GM18909 (cell line): ENCODE data around the gene NSL1.
"Not testable (repeated sequence)": the region's sequence is repeated elsewhere in the genome, so short reads cannot be mapped to it uniquely, and the experiment has no call there.

ENCODE experiments used
- ATAC-seq: cut with Tn5 transposase; IDR thresholded peaks from one replicate; pipeline ENCODE4 v1.9.1; 2021; ENCODE audit warnings: mild to moderate bottlenecking; ENCODE audit not compliant: unreplicated experiment, poor library complexity

NSL1 gene

DNA sequence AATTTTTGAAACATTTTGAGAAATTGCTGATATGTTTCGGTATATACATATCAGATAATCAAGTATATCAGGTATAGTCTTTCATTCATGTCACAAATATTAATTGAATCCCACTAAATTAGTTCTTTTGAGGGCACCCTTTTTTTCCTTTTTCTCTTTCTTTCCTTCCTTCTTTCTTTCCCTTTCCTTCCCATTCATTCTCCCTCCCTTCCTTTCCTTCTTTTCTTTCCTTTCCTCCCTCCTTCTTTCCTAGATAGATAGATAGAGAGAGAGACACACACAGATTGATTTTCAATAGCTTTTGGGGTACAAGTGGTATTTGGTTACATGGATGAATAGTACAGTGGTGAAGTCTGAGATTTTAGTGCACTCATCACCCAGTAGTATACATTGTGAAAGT lies 5.7 kb downstream of the NSL1 start:
- ATAC-seq = no peak

DNA sequence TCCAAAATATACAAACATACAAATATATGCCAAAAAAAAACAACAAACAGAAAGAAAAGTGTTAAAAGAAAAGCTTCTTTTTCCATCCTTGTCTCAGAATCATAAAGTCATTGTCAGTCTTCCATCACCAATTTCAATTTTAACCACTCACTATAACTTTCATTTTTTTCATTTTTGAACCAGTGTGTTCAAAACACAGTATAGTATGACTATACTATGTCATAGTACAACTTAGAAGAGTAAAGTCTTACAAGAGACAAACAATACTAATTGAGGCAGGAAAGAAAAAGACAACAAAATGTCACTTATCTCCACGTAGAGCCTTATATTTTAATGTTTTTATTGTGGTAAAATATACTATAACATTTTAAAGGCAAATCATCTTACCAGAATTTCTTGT lies 7.6 kb downstream of the NSL1 start:
- no peak for ATAC-seq

DNA sequence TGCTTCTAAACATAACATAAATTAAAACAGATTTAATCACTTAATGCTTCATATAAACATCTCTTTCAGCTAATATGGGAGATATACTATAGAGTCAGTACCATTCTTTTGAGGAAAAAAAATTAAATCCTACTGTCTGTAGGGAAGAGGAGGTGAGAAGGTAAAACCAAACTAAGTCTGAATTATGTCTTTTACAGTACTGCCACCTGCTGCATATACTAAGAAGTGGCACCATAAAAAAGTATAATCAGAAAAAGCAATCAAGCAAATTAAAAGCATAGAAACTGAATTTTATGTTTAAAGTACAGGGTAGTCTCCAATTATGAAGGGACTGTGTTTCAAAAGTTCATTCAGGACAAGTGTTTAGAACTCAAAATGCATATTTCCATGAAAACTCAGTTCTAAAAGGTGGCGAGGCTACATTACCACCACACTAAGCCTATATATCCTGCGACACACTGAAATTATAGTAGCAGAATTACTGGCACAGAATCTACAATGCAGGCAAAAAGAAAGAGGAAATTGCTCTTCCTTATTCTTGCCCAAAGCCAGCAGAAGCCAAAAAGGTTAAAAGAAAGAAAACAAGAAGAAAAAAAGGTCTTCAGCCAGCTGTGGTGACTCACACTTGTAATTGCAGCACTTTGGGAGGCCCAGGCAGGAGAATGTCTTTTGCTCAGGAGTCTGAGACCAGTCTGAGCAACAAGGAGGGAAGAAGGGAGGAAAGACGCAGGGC lies 9.0 kb downstream of the NSL1 start:
- ATAC-seq = no peak

DNA sequence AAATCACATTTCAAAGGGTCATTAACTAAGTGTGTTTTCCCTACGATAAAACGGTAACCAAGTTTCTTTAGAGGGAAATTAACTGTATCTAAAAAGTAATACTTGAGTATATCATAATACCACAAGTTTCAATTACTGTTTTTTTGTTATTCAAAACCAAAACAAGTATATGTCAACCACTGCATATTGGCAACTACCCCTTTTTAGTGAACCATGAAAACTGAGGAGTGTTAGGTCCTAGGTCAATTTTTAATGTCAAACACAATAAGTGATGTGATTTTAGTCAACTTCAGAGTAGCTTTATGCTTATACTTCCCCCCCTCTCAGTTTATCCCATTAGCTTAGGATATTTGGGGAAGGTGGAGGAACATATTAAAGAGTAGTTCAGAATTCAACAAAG lies 10.4 kb downstream of the NSL1 start:
- ATAC-seq = no peak

DNA sequence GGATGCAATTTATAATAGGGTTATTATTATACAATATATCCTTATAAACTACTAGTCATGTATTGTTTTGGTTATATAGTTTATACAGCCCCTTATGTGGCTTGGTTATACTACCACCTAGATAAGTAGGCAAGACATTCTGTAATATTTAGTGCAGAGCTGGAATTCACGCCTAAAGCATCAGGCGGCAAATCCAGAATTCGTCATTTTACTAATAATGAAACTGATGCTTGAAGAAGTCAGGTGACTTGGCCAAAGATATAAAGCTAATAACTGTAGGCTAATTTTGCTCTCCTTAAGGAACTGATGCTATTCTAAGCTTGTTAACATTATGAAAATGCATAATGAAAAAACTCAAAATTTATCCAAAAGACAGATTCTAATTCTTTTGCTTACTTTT lies 10.8 kb downstream of the NSL1 start:
- ATAC-seq = no peak

DNA sequence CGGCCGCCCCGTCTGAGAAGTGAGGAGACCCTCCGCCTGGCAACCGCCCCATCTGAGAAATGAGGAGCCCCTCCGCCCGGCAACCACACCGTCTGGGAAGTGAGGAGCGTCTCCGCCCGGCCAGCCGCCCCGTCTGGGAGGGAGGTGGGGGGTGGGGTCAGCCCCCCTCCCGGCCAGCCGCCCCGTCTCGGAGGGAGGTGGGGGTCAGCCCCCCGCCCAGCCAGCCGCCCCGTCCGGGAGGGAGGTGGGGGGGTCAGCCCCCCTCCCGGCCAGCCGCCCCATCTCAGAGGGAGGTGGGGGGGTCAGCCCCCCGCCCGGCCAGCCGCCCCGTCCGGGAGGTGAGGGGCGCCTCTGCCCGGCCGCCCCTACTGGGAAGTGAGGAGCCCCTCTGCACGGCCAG lies 12.5 kb downstream of the NSL1 start:
- ATAC-seq = not testable (repeated sequence)

DNA sequence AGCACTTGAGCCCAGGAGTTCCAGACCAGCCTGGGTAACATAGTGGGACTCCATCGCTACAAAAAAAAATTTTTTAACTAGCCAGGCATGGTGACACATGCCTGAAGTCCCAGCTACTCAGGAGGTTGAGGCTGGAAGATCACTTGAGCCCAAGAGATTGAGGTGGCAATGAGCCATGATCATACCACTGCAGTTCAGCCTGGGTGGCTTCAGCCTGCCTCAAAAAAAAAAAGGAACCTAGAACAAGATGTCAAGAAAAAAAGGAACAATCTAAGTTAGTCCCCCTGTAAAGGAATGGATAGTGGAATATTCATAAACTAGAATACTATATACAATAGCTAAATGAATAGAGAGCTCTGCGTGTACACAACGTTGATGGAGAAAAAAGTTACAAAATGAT lies 14.4 kb downstream of the NSL1 start:
- no peak for ATAC-seq

DNA sequence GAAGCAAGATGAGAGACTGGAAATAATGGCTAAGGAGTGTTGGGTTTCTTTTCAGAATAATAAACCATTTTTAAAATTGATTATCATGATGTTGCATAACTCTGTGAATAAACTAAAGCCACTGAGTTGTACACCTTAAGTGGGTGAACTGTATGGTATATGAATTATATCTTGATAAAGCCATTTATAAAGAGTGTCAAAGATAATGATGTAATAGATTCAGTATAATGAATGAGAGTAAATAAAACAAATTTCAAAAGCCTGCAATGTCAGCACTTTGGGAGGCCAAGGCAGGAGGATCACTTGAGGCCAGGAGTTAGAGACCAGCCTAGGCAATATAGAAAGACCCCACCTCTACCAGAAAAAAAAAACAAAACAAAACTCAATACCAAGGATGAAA lies 16.3 kb downstream of the NSL1 start:
- no peak for ATAC-seq

DNA sequence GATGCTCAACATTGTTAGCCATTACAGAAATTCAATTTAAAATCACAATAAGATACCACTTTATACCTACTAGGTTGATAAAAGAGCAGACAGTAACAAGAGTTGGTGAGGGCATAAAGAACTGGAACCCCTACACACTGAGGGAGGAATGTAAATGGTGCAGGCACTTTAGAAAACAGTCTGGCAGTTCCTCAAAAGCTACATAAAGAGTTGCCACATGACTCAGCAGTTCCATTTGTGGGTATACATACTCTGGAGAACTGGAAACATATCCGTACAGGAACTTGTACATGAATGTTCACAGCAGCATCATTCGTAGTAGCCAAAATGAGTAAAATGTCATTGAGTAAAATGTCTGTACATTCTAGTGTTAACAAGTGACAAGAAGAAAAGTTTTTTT lies 17.0 kb downstream of the NSL1 start:
- ATAC-seq = no peak

DNA sequence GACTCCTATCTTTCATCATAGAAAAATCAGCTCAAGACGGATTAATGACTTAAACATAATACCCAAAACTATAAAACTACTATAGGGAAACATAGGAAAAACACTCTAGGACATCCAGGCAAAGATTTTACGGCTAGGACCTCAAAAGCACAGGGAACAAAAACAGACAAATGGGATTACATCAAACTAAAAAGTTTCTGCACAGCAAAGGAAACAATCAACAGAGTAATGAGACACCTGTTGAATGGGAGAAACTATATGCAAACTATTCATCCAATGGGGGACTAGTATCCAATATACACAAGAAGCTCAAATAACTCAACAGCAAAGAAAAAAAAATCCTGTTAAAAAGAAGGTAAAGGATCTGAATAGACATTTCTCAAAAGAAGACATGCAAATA lies 18.6 kb downstream of the NSL1 start:
- ATAC-seq = no peak

DNA sequence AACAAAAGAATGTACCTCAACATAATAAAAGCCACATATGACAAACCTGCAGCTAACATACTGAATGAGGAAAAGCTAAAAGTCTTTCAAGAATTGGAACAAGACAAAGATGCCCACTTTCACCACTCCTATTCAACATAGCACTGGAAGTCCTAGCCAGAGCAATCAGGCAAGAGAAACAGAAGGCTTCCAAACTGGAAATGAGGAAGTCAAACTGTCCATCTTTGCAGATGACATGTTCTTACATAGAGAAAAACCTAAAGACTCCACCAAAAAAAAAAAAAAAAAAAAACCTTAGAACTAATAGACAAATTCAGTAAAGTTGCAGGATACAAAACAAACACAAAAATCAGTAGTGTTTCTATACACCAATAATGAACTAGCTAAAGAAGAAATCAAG lies 20.2 kb downstream of the NSL1 start:
- ATAC-seq = no peak

DNA sequence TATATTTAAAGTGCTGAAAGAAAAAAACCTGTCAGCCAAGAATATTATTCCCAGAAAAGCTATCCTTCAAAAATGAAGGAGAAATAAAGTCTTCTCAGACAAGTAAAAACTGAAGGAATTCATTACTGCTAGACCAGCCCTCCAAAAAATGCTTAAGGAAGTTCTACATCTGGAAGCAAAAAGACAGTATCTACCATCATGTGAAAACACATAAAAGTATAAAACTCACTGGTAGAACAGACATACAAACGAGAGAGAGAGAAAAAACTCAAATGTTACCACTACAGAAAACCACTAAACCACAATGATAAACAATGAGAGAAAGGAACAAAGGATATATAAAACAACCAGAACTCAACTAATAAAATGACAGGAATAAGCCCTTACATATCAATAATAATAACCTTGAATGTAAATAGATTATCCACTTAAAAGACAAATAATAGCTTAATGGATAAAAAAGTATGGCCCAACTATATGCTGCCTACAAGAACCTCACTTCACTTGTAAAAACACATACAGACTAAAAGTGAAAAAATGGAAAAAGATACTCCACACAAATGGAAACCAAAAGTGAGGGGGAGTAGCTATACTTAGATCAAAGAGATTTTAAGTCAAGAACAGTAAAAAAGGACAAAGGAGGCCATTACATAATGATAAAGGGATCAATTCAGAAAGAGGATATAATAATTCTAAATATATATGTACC lies 22.0 kb downstream of the NSL1 start:
- ATAC-seq = no peak

DNA sequence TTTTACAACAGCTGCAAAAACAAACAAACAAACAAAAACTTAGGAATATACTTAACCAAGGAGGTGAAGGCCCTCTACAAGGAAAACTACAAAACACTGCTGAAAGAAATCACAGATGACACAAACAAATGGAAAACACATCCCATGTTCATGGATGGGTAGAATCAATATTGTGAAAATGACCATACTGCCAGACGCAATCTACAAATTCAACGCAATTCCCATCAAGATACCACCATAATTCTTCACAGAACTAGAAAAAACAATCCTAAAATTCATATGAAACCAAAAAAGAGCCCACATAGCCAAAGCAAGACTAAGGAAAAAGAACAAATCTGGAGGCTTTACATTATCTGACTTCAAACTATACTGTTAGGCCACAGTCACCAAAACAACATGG lies 24.8 kb downstream of the NSL1 start:
- not testable (repeated sequence) for ATAC-seq

DNA sequence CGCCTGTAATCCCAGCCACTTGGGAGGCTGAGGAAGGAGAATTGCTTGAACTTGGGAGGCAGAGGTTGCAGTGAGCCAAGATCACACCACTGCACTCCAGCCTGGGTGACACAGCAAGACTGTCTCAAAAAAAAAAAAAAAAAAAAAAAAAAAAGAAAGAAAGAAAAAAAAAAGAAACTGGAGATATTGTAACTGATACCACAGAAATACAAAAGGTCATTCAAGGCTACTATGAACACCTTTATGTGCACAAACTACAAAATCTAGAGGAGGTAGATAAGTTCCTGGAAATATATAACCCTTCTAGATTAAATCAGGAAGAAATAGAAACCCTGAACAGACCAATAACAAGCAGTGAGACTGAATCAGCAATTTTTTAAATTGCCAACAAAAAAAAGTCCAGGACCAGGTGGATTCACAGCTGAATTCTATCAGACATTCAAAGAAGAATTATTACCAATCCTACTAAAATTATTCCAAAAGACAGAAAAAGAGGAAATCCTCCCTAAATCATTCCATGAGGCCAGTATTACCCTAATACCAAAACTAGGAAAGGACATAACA lies 26.8 kb downstream of the NSL1 start:
- not testable (repeated sequence) for ATAC-seq

DNA sequence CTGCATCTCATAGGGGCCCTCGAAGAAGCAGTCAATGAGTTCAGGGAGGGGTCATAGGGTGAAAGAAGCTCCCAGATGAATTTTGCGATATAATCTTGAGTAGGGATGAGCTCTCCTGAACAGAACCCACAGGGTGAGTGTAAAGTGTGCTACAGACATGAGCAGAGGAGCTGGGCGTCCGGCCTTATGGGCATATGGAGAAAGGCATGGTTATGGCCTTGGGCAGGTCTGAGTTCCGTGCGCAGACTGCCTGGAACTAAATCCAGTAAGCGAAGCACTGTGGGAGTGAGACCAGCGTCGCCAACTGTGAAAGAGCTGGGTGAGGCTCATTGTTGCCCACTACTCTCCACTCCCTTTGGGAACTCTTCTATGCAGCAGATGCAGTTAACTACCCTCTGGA lies 28.7 kb downstream of the NSL1 start:
- no peak for ATAC-seq

DNA sequence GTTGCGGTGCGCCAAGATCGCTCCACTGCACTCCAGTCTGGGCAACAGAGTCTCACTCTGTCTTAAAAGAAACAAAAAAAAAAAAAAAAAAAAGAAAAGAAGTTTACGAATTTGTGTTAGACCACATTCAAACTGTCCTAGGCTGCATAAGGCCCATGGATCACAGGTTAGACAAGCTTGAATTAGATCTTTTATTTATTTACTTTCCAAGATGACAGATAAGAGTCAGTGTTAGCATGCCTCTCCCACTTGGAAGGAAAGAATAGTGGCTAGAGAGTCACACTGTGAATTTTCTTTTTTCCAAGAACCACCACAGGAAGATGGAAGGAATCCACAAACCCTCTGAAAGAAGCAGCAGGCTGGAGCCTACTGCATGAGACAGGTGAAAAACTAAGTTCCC lies 29.3 kb downstream of the NSL1 start:
- ATAC-seq = no peak

DNA sequence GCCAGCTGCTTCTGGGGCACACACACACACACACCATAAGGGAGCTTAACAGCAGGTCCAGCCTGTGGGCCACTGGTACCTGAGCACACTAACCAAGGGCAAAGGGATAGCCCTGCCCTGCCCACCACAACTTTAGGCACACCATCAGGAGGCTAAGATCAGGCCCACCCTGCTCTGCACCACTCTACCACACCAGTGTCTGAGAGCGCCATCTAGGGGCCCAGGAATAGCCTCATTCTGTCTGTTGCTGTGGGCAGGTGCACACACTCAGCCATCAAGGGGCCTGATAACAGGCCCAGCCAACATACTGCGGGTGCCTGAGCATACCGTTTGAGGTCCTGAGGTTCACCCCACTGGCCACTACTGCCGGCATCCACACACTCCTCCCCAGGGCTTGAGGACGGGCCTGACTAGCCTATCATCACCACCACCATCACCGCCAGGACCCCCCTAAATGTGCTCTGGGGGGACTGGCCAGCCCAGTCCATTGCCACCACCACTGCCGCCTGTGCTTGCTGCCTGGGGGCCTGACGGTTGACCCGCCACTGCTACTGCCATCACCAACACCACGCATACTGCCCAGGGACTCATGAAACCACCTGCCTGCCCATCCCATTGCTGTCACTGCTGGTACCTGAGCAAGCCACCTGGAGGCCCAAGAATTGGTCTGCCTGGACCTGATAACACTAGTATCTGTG lies 31.3 kb downstream of the NSL1 start:
- ATAC-seq = peak; percentile 60

DNA sequence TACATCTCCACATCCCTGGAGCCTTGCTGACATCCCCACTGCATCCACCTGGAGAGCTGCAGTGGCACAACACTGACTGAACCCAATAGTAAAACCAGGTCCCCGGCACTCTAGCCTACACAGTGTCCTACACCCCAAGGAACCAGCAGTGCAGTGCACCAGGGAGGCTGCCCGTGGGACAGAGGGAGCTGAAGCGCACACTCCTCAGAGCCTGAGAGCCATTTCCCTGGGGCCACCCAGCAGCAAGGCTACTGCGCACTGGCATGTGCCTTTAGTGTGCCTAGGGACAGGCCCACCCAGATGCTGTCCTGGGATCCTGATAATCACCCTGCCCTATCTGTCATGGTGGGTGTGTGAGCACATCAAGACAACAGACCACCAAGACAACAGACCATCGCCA lies 31.9 kb downstream of the NSL1 start:
- no peak for ATAC-seq

DNA sequence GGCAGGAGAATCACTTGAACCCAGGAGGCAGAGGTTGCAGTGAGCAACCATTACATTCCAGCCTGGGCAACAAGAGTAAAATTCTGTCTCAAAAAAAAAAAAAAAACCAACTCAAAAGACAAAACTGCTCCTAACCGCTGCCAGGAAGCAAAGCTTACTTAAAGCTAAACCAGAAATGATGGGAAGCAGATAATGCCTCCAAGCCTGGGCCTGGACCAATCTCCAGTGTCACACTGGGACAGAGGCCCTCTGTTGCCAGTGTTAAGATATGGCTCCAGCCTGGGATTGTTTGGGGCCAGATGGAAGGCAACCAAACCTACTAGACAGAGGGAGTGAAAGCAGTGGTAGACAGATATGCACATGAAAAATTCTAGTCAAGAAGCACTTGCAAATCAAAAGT lies 36.9 kb downstream of the NSL1 start:
- no peak for ATAC-seq

DNA sequence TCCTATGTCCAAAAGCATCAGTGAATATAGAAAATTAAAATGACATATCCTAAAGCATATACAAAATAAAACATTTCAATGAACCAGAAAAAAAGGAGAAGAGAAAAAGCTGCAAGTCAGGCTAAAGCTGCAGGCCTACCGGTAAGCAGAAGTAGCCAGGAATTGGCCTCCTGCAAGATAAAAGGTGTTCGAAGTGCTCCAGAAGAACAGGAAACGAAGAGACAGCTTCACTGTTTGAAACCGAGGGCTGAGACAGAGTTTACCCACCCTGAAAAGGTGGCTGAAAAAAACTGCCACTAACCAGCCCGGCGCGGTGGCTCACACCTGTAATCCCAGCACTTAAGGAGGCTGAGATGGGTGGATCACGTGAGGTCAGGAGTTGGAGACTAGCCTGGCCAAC lies 37.4 kb downstream of the NSL1 start:
- peak; percentile 51 for ATAC-seq

DNA sequence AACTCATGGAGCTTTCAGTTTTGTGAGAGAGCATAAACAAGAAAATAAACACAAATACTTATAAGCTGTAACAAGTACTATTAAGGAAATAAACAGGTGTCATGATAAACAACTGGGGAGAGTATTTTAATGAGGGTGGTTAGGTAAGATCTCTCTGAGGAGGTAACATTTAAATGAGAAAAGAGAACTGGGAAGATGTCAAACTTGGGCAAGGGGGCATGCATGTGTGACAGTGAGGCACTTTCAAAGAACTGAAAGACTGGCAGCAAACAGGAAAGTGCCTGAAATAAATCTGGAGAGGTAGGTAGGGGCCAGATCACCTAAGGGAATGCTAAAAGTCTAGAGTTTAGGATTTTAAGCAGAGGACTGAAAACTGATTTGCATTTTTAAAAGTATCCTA lies 37.8 kb downstream of the NSL1 start:
- no peak for ATAC-seq
